GM12873 (cell line): ENCODE results near the gene TMEM151B.
A peak's percentile ranks its signal among the peaks of the same experiment; 100 is the strongest.

Experiments
- CTCF ChIP-seq: IDR thresholded peaks from 2 replicates; pipeline ENCODE4 v1.5.1; 2012; ENCODE audit warnings: low read depth, mild to moderate bottlenecking, moderate library complexity, low read length, control low read depth; ENCODE audit not compliant: insufficient read depth; ENCODE audit errors: missing control alignments

Gene TMEM151B

GRCh38 chr6:44269921-44270525 lies at the start of gene TMEM151B:
TSS of gene TMEM151B (plus strand) at chr6:44270450. CDS start at chr6:44270743, 293 bp downstream.
- no peak for TF ChIP-seq CTCF

GRCh38 chr6:44220913-44221290 lies 49.3 kb upstream of the TMEM151B start:
- no peak for TF ChIP-seq CTCF

GRCh38 chr6:44221291-44221960 lies 48.8 kb upstream of the TMEM151B start:
- peak; percentile 97 for TF ChIP-seq CTCF

- TF ChIP-seq CTCF: no peak
These were observed 48.3 kb upstream of the TMEM151B start for GRCh38 chr6:44221961-44222335.

GRCh38 chr6:44222486-44223318 lies 47.5 kb upstream of the TMEM151B start:
- no peak for TF ChIP-seq CTCF

GRCh38 chr6:44223319-44224028 lies 46.8 kb upstream of the TMEM151B start, which contains the start of gene SLC29A1:
TSS of gene SLC29A1 (plus strand) at chr6:44223595. CDS start at chr6:44227314, 3,719 bp downstream.
- peak; percentile 20 for TF ChIP-seq CTCF
